HG03066 (cell line): Measurements from ENCODE around the gene EGFR.
"Not testable (repeated sequence)": the region's sequence is repeated elsewhere in the genome, so short reads cannot be mapped to it uniquely, and the experiment has no call there.

Experiments used
- ATAC-seq: cut with Tn5 transposase; IDR thresholded peaks from one replicate; pipeline ENCODE4 v1.9.1; 2021; ENCODE audit warnings: low read depth; ENCODE audit not compliant: unreplicated experiment

The EGFR gene

GRCh38 chr7:55034776-55035175 is 16.0 kb downstream of the EGFR start:
- ATAC-seq: no peak

GRCh38 chr7:55035410-55035809 is 16.6 kb downstream of the EGFR start:
- not testable (repeated sequence) for ATAC-seq

- no peak for ATAC-seq
Measured at GRCh38 chr7:55036950-55037736, 18.3 kb downstream of the EGFR start.

- no peak for ATAC-seq
Measured at GRCh38 chr7:55043691-55044370, 25.0 kb downstream of the EGFR start.

GRCh38 chr7:55044371-55044717 is 25.5 kb downstream of the EGFR start:
- no peak for ATAC-seq

- no peak for ATAC-seq
Measured at GRCh38 chr7:55044791-55045190, 26.0 kb downstream of the EGFR start.

- ATAC-seq: no peak
Measured at GRCh38 chr7:55046582-55047342, 27.9 kb downstream of the EGFR start.

- ATAC-seq: no peak
Measured at GRCh38 chr7:55048221-55048859, 29.5 kb downstream of the EGFR start.

- ATAC-seq: no peak
Measured at GRCh38 chr7:55050281-55050680, 31.5 kb downstream of the EGFR start.

GRCh38 chr7:55052081-55052480 is 33.3 kb downstream of the EGFR start:
- no peak for ATAC-seq

GRCh38 chr7:55052741-55053427 is 34.1 kb downstream of the EGFR start:
- ATAC-seq: no peak

- no peak for ATAC-seq
Measured at GRCh38 chr7:55053651-55054571, 35.1 kb downstream of the EGFR start.

GRCh38 chr7:55054758-55055157 is 35.9 kb downstream of the EGFR start:
- no peak for ATAC-seq

- ATAC-seq: no peak
Measured at GRCh38 chr7:55055479-55055878, 36.7 kb downstream of the EGFR start.

GRCh38 chr7:55056068-55056467 is 37.3 kb downstream of the EGFR start:
- no peak for ATAC-seq

GRCh38 chr7:55056577-55057480 is 38.0 kb downstream of the EGFR start:
- ATAC-seq: no peak

- ATAC-seq: no peak
Measured at GRCh38 chr7:55058314-55058713, 39.5 kb downstream of the EGFR start.

GRCh38 chr7:55059021-55059420 is 40.2 kb downstream of the EGFR start:
- ATAC-seq: no peak
